ENCODE results near the gene RAX.

GRCh38 chr18:59264651-59265245 lies 8.5 kb downstream of the RAX start:
- no peak for TF ChIP-seq CTCF (conservative IDR thresholded peaks at IDR 0.05; ENCODE audit: low read depth, low read length)
- TF ChIP-seq SMC3 (IDR thresholded peaks at IDR 0.05; ENCODE audit: low read depth, low read length), result no peak
- TF ChIP-seq CEBPB (IDR thresholded peaks at IDR 0.05; ENCODE audit: low read depth, low read length), result no peak
- TF ChIP-seq MXI1 (IDR thresholded peaks at IDR 0.05; ENCODE audit: borderline replicate concordance, low read depth, low read length), result no peak

Data from IMR-90 (cell line).